Fibroblast of the aortic adventitia (primary cell): ENCODE data around the gene POLD4. TPM values are rescaled to one million over a fixed set of nuclear protein-coding genes. Genes with fewer than 3 reads are reported as not detected.
A peak's percentile ranks its signal among the peaks of the same experiment; 100 is the strongest.

ENCODE experiments used
- DNase-seq: peaks from one replicate; pipeline ENCODE4 v3.0.0-alpha.2; 2010; ENCODE audit warnings: low read depth
- H3K4me3 ChIP-seq: 2 replicates; pipeline ENCODE4 v1.5.1; 2011; ENCODE audit warnings: low read depth, mild to moderate bottlenecking, control low read depth, low read length, moderate library complexity
- total RNA-seq: library from RNA; depleted of rRNA; stranded (reverse); fragments of >200 nt; gene quantifications from 2 replicates; pipeline ENCODE4 v1.2.3, GENCODE V29; 2012; ENCODE audit warnings: low replicate concordance
- TF ChIP-seq, protein P1 (sequence below): IDR thresholded peaks from 2 replicates; pipeline ENCODE4 v1.5.1; 2011; ENCODE audit warnings: mild to moderate bottlenecking, low read length, control low read depth, inconsistent platforms; ENCODE audit not compliant: insufficient read depth

Gene POLD4
- total RNA-seq, 1 donor = 53.5 TPM

DNA sequence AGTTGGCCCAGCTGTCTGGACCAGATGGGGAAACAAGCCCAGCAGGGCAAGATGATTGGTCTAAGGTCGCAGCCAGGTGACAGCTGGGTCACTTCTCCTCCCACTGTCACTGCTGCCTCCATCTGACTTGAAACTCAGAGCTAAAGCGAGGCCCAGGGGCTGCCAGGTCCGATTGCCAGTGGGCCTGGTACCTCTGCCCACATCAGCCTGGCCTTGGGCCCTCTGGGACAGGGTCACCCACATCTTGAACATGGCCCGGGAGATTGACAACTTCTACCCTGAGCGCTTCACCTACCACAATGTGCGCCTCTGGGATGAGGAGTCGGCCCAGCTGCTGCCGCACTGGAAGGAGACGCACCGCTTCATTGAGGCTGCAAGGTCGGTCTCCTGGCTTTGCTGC lies 44.2 kb downstream of the POLD4 start:
- TF ChIP-seq, protein P1, sequence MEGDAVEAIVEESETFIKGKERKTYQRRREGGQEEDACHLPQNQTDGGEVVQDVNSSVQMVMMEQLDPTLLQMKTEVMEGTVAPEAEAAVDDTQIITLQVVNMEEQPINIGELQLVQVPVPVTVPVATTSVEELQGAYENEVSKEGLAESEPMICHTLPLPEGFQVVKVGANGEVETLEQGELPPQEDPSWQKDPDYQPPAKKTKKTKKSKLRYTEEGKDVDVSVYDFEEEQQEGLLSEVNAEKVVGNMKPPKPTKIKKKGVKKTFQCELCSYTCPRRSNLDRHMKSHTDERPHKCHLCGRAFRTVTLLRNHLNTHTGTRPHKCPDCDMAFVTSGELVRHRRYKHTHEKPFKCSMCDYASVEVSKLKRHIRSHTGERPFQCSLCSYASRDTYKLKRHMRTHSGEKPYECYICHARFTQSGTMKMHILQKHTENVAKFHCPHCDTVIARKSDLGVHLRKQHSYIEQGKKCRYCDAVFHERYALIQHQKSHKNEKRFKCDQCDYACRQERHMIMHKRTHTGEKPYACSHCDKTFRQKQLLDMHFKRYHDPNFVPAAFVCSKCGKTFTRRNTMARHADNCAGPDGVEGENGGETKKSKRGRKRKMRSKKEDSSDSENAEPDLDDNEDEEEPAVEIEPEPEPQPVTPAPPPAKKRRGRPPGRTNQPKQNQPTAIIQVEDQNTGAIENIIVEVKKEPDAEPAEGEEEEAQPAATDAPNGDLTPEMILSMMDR = no peak
- DNase-seq = no peak
- no peak overlapping the region for H3K4me3 ChIP-seq

DNA sequence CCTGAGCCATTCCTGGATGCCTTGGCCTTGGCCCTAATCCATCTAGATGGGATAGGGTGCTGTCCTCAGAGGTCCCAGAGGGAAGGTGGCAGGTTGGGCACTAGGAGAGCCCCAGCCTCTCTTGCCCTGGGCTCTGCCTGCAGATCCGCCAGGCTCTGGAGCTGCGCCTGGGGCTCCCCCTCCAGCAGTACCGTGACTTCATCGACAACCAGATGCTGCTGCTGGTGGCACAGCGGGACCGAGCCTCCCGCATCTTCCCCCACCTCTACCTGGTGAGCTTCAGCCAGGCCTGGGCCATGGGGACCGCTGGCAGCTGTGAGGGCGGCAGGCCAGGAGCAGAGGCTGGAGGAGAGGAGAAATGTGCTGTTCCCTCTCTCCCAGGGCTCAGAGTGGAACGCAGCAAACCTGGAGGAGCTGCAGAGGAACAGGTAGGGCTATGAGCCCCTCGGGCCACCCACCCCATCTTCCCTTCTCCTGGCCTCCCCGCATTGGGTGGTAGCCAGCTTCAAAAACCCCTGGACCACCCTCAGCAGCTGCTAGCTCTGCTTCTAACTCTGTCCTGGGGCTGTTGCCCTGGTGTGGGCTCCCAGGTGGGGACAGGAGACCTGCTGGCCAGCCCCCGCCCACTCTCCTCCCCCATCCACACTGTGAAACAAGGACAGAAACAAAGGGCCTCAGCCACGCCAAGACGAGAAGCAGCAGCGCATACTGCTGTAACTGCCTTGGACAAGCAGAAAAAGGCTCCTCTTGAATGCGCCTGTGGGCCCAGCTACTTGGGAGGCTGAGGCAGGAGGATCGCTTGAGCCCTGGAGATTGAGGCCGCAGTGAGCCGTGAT lies 45.1 kb downstream of the POLD4 start:
- no peak overlapping the region for H3K4me3 ChIP-seq
- TF ChIP-seq, protein P1 = no peak
- no peak for DNase-seq

DNA sequence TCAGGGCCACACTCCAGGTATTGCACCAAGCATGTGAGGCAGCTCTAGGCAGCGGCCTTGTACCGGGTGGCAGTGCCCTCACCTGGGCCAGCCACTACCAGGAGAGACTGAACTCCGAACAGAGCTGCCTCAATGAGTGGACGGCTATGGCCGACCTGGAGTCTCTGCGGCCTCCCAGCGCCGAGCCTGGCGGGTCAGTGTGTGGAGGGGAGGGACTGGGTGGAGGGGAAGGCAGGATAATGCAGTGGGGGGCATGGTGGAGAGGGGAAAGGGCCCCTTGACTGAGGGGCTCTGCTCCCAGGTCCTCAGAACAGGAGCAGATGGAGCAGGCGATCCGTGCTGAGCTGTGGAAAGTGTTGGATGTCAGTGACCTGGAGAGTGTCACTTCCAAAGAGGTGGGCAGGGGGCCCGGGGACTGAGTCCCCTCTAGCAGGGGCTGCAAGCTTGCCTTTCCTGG lies 45.8 kb downstream of the POLD4 start:
- no peak overlapping the region for H3K4me3 ChIP-seq
- no peak for DNase-seq
- TF ChIP-seq, protein P1 = no peak

DNA sequence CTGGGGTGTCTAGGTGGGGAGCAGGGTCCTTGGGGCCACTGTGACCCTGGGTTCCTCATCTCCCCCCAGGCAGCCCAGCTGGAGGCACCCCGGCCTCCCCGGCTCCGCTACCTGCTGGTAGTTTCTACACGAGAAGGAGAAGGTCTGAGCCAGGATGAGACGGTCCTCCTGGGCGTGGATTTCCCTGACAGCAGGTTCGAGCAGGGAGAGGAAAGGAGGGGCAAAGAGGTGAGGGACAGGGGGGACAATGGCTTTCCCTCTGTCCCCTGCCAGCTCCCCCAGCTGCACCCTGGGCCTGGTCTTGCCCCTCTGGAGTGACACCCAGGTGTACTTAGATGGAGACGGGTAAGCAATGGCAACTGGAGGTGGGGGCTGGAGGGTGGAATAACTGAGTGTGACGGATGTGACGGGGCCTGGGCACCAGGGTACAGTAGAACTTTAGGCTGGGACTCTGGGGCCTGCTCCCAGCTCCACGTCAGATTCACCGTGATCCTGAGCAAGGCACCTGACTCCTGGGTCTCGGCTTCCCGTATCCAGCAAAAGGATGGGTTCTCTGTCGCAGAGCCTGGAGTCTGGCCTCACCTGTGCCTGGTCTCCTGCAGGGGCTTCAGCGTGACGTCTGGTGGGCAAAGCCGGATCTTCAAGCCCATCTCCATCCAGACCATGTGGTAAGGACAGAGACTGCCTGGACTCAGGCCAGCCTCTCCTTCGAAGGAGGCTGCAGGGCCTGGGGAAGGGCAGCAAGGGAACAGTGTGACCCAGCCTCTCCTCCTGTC lies 46.4 kb downstream of the POLD4 start:
- H3K4me3 ChIP-seq = no peak overlapping the region
- DNase-seq = no peak
- TF ChIP-seq, protein P1 = no peak

DNA sequence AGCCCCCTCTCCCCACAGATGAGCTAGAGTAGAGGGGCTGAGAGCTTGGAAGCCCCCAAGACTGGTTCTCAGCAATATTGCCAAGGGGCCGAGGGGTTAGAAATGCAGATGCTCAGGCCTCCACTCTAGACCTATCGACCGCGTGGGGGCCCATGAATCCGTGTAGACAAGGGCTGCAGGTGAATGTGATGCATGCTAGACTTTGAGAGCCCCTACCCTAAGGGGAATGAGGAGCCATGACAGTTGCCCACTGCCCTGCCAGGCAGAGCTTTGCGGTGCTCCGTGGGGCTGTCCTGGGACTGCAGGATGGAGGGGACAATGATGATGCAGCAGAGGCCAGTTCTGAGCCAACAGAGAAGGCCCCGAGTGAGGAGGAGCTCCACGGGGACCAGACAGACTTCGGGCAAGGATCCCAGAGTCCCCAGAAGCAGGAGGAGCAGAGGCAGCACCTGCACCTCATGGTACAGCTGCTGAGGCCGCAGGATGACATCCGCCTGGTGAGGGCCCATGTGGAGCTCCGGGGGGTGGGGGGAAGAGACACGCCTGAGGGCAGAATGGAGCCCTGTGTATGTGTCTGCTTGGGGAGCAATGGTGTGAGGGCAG lies 48.7 kb downstream of the POLD4 start:
- peak overlapping the region; percentile 84 for H3K4me3 ChIP-seq
- no peak for DNase-seq

DNA sequence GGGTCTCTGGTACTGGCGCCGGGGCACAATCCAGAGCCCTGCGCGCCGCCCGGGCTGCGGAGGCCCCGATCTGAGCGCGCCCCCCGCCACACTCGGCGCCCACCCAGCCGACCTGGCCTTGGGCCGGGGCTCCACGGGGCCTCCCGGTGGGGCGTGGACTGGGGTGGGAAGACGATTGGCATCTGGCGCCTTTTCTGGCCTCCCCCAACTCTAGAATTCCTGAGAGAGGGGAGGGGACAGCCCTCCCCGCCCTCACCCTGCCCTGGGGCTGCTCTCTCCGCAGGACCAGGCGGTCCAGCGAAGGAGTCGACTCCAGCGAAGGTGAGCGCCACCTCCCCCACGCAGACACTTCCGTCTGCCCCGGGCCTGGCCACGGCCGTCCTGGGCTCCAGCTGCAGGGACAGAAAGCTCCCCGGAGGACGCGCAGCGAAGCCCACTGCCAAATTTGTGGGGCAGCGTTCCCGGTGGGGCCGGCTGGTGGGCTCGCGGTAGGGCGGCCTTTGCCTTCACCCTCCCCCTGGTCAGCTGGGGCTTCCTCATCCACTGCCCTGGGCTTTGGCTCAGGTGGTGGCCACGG lies 49.4 kb downstream of the POLD4 start:
- peak overlapping the region; percentile 84 for H3K4me3 ChIP-seq
- TF ChIP-seq, protein P1 = no peak
- no peak for DNase-seq

More for the DNA sequence above, 48.7 kb downstream of the POLD4 start:
- TF ChIP-seq, protein P1 = no peak
